HL-60 (cell line): ENCODE results near the gene REXO5.
A peak's percentile ranks its signal among the peaks of the same experiment; 100 is the strongest.

ENCODE experiments used
- DNase-seq, 2 experiments: peaks; one replicate each; pipeline ENCODE4 v3.0.0-alpha.2; 2010 to 2020; ENCODE audit warnings: low read depth in 1 of 2, low spot score in 1 of 2
- H3K27ac ChIP-seq: fragments of 250-450 bp; sonication (Bioruptor Pico); replicated peaks from 2 replicates; pipeline ENCODE4 v1.5.1; 2020; ENCODE audit warnings: mild to moderate bottlenecking, moderate library complexity
- H3K27me3 ChIP-seq: fragments of 250-450 bp; sonication (Bioruptor Pico); 2 replicates; pipeline ENCODE4 v1.5.1; 2021; ENCODE audit warnings: mild to moderate bottlenecking, moderate library complexity; ENCODE audit not compliant: insufficient read depth, poor library complexity, severe bottlenecking
- H3K4me3 ChIP-seq: replicated peaks from 2 replicates; pipeline ENCODE4 v1.5.1; 2011; ENCODE audit warnings: mild to moderate bottlenecking, control low read depth, low read length; ENCODE audit not compliant: insufficient read depth
- GABPA ChIP-seq: IDR thresholded peaks from 2 replicates; pipeline ENCODE4 v1.6.1; 2012; ENCODE audit warnings: low read depth
- POLR2AphosphoS5 ChIP-seq: IDR thresholded peaks from 2 replicates; pipeline ENCODE4 v1.6.1; 2012; ENCODE audit warnings: low read depth
- REST ChIP-seq: IDR thresholded peaks from 2 replicates; pipeline ENCODE4 v1.6.1; 2012; ENCODE audit warnings: low read depth; ENCODE audit not compliant: insufficient replicate concordance
- SPI1 ChIP-seq: IDR thresholded peaks from 2 replicates; pipeline ENCODE4 v1.6.1; 2012; ENCODE audit warnings: low read depth, mild to moderate bottlenecking, borderline replicate concordance
- TF ChIP-seq, protein P1 (sequence below): IDR thresholded peaks from one replicate; pipeline ENCODE4 v1.5.1; 2011; ENCODE audit warnings: low read length, control low read depth, inconsistent platforms; ENCODE audit not compliant: insufficient read depth

The REXO5 gene

GRCh38 chr16:20867585-20867984 is 61.3 kb downstream of the REXO5 start:
- DNase-seq, result no peak
- TF ChIP-seq, protein P1, sequence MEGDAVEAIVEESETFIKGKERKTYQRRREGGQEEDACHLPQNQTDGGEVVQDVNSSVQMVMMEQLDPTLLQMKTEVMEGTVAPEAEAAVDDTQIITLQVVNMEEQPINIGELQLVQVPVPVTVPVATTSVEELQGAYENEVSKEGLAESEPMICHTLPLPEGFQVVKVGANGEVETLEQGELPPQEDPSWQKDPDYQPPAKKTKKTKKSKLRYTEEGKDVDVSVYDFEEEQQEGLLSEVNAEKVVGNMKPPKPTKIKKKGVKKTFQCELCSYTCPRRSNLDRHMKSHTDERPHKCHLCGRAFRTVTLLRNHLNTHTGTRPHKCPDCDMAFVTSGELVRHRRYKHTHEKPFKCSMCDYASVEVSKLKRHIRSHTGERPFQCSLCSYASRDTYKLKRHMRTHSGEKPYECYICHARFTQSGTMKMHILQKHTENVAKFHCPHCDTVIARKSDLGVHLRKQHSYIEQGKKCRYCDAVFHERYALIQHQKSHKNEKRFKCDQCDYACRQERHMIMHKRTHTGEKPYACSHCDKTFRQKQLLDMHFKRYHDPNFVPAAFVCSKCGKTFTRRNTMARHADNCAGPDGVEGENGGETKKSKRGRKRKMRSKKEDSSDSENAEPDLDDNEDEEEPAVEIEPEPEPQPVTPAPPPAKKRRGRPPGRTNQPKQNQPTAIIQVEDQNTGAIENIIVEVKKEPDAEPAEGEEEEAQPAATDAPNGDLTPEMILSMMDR, result no peak
- TF ChIP-seq GABPA (no peak), REST (no peak), POLR2AphosphoS5 (no peak), SPI1 (no peak)
- Histone ChIP-seq H3K4me3 (no peak overlapping the region), H3K27me3 (no peaks in the 10 kb centered on the region), H3K27ac (no peak overlapping the region)

GRCh38 chr16:20868890-20869289 is 62.6 kb downstream of the REXO5 start:
- H3K4me3 ChIP-seq, result no peak overlapping the region
- no peak for DNase-seq
- no peaks in the 10 kb centered on the region for H3K27me3 ChIP-seq
- H3K27ac ChIP-seq, result no peak overlapping the region
- TF ChIP-seq, protein P1, result no peak
- TF ChIP-seq REST, result no peak
- no peak for TF ChIP-seq GABPA
- no peak for TF ChIP-seq POLR2AphosphoS5

DNA sequence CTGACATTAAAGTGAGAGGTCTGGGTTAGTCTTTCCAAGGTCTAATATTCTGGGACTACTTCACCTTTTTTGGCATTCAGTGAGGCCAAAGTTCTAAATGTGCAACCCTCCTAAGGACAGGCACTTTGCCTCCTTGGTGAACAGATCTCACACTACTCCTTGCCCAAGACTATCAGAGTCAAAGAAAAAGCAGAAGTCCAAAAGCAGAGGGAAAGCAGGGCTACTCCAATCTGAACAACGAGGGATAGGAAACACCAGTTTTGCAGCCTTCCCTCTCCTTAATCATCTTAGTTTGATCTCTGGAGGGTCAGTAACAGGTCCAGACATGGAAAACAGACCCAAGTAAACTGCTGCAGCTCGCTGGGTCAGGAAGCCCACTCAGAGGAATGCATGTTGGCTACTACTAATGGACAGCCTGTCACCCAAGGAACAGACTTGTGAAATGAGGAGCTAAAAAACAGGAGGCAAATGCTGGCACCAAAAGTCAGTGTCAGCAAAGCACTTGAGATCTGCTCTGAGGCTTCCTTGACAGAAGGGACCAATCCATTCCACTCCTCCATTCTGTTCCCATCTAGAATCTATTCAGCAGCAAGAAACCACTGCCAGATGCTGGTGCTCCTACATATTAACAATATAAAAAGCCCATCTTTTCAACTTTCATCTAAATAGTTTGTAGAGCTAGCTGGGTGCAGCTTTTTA is 63.9 kb downstream of the REXO5 start:
- Histone ChIP-seq H3K4me3 (no peak overlapping the region), H3K27me3 (no peaks in the 10 kb centered on the region), H3K27ac (no peak overlapping the region)
- peak in 1 of 2 experiments; percentile 38 for DNase-seq
- no peak for TF ChIP-seq POLR2AphosphoS5
- TF ChIP-seq SPI1, result peak; percentile 92

- H3K4me3 ChIP-seq, result no peak overlapping the region
- no peak for TF ChIP-seq SPI1
- TF ChIP-seq GABPA, result no peak
- TF ChIP-seq, protein P1, result no peak
- TF ChIP-seq POLR2AphosphoS5, result no peak
- no peak for TF ChIP-seq REST
- H3K27ac ChIP-seq, result no peak overlapping the region
- no peak for DNase-seq
- H3K27me3 ChIP-seq, result no peaks in the 10 kb centered on the region
Measured at GRCh38 chr16:20871258-20871657, 64.9 kb downstream of the REXO5 start.
